Gastrocnemius medialis (tissue), 4 donors: ENCODE results near the gene RPRD2. TPM values are rescaled to one million over a fixed set of nuclear protein-coding genes. Genes with fewer than 3 reads are reported as not detected.

Experiments
- ATAC-seq, 2 donors: fragments of 150-250 bp; one replicate each; pipeline ENCODE4 v1.9.1; 2016
- DNase-seq, 2 donors: peaks; one replicate each; pipeline ENCODE4 v3.0.0-alpha.2; 2019
- H3K27ac ChIP-seq, 4 donors: fragments of 200-600 bp; sonication (generic); 1 replicate in 1 of 4; 2 replicates in 3 of 4; pipeline ENCODE4 v1.5.1; 2016 to 2018; ENCODE audit warnings: mild to moderate bottlenecking in 2 of 4, moderate library complexity in 1 of 4
- H3K27me3 ChIP-seq, 3 donors: fragments of 200-600 bp; sonication (generic) in 2 of 3; 1 replicate in 1 of 3; 2 replicates in 2 of 3; pipeline versions ENCODE4 v1.5.1 to v1.6.0; 2016 to 2019; ENCODE audit warnings: mild to moderate bottlenecking in 1 of 3, moderate library complexity in 1 of 3
- H3K36me3 ChIP-seq, 2 donors: fragments of 200-600 bp; sonication (generic) in 1 of 2; one replicate each; pipeline ENCODE4 v1.5.1; 2017 to 2018
- H3K4me1 ChIP-seq, 2 donors: fragments of 200-600 bp; sonication (generic) in 1 of 2; one replicate each; pipeline ENCODE4 v1.5.1; 2016 to 2017; ENCODE audit warnings: mild to moderate bottlenecking in 2 of 2
- H3K4me3 ChIP-seq, 4 donors: fragments of 200-600 bp; sonication (generic) in 3 of 4; 1 replicate in 1 of 4; 2 replicates in 3 of 4; pipeline ENCODE4 v1.5.1; 2016 to 2019; ENCODE audit warnings: mild to moderate bottlenecking in 2 of 4
- H3K9me3 ChIP-seq, 3 donors: fragments of 200-600 bp; sonication (generic) in 2 of 3; 1 replicate in 1 of 3; 2 replicates in 2 of 3; pipeline ENCODE4 v1.5.1; 2016 to 2019
- POLR2A ChIP-seq, 2 donors: fragments of 450-650 bp; IDR thresholded peaks; one replicate each; pipeline ENCODE4 v1.6.1; 2017; ENCODE audit warnings: antibody characterized with exemption in 2 of 2, mild to moderate bottlenecking in 2 of 2, moderate library complexity in 2 of 2
- in situ Hi-C, 4 donors: fragments of 200-750 bp; cut with MboI; loops; one replicate each; pipeline versions ENCODE4 v1.15.0 to v1.8.0; 2017; ENCODE audit warnings: low sequenced_read_pairs in 4 of 4
- intact Hi-C: fragments of 100-400 bp; cut with DNase I; formaldehyde crosslinking; loops from one replicate; pipeline ENCODE4 v1.15.1; 2023; ENCODE audit warnings: low total_unique reads
- total RNA-seq, 4 donors: library from RNA; depleted of rRNA; stranded (reverse); fragments of >200 nt; gene quantifications; one replicate each; pipeline versions ENCODE4 v1.1.0 to v1.2.3, GENCODE V29; 2016
- TF ChIP-seq, protein P1 (sequence below), 5 experiments: fragments of 450-650 bp in 3 of 5; fragments of 200-600 bp in 2 of 5; sonication (generic) in 2 of 5; IDR thresholded peaks in 4 of 5; conservative IDR thresholded peaks in 1 of 5; 1 replicate in 4 of 5; 2 replicates in 1 of 5; pipeline ENCODE4 v1.5.1; 2016 to 2019; ENCODE audit warnings: antibody characterized with exemption in 5 of 5, mild to moderate bottlenecking in 3 of 5, moderate library complexity in 3 of 5

RPRD2 gene
- total RNA-seq, 4 donors from 2014 or later, result 18.0 to 28.0 (median 23.1) TPM

GRCh38 chr1:150408800-150409199 lies 44.9 kb downstream of the RPRD2 start:
- Histone ChIP-seq H3K9me3 (no peaks in the 10 kb centered on the region), H3K4me1 (peaks cover 0 to 14% of the 10 kb centered on the region in 2 donors), H3K36me3 (no peaks in the 10 kb centered on the region), H3K4me3 (no peak overlapping the region), H3K27ac (no peak overlapping the region), H3K27me3 (no peaks in the 10 kb centered on the region)
- in situ Hi-C loops, result no loop called here
- ATAC-seq, result no peak
- TF ChIP-seq POLR2A (IDR thresholded peaks at IDR 0.05), result no peak
- TF ChIP-seq, protein P1, sequence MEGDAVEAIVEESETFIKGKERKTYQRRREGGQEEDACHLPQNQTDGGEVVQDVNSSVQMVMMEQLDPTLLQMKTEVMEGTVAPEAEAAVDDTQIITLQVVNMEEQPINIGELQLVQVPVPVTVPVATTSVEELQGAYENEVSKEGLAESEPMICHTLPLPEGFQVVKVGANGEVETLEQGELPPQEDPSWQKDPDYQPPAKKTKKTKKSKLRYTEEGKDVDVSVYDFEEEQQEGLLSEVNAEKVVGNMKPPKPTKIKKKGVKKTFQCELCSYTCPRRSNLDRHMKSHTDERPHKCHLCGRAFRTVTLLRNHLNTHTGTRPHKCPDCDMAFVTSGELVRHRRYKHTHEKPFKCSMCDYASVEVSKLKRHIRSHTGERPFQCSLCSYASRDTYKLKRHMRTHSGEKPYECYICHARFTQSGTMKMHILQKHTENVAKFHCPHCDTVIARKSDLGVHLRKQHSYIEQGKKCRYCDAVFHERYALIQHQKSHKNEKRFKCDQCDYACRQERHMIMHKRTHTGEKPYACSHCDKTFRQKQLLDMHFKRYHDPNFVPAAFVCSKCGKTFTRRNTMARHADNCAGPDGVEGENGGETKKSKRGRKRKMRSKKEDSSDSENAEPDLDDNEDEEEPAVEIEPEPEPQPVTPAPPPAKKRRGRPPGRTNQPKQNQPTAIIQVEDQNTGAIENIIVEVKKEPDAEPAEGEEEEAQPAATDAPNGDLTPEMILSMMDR (IDR thresholded peaks at IDR 0.05 in 4 of 5, conservative IDR thresholded peaks at IDR 0.05 in 1 of 5), result no peak
- intact Hi-C loops, result no loop called here
- DNase-seq, result no peak

GRCh38 chr1:150409504-150410362 lies 45.8 kb downstream of the RPRD2 start:
- intact Hi-C loops, result no loop called here
- Histone ChIP-seq H3K9me3 (no peaks in the 10 kb centered on the region), H3K27me3 (no peaks in the 10 kb centered on the region), H3K4me1 (peaks cover 2 to 22% of the 10 kb centered on the region in 2 donors), H3K36me3 (no peaks in the 10 kb centered on the region), H3K4me3 (no peak overlapping the region), H3K27ac (no peak overlapping the region)
- TF ChIP-seq, protein P1 (IDR thresholded peaks at IDR 0.05 in 4 of 5, conservative IDR thresholded peaks at IDR 0.05 in 1 of 5), result no peak
- no peak for TF ChIP-seq POLR2A (IDR thresholded peaks at IDR 0.05)
- in situ Hi-C loops, result no loop called here
- DNase-seq, result no peak
- no peak for ATAC-seq

DNA sequence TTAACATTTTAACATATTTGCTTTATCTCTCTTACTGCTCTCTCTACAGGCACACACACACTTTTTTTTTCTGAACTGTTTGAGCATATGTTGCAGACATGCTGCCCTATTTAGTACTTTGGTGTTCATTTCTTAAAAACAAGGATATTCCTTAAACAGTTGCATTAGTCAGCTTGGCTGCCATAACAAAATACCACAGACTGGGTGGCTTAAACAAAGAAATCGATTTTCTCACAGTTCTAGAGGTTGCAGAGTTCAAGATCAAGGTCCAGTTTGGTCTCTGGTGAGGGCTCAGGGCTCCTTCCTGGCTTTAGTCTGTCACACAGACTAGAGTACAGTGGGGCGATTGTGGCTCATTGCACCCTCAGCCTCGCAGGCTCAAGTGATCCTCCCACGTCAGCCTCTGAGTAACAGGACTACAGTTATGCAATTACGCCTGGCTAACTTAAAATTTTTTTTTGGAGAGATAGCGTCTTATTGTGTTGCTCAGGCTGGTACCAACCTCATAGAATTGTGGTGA lies 46.7 kb downstream of the RPRD2 start:
- intact Hi-C loops, result no loop called here
- no peaks in the 10 kb centered on the region for H3K27me3 ChIP-seq
- TF ChIP-seq, protein P1 (IDR thresholded peaks at IDR 0.05 in 4 of 5, conservative IDR thresholded peaks at IDR 0.05 in 1 of 5), result no peak
- no peak for TF ChIP-seq POLR2A (IDR thresholded peaks at IDR 0.05)
- no peak overlapping the region for H3K4me3 ChIP-seq
- H3K36me3 ChIP-seq, result no peaks in the 10 kb centered on the region
- no peak for ATAC-seq
- in situ Hi-C loops, result no loop called here
- peaks cover 6 to 16% of the 10 kb centered on the region in 2 donors for H3K4me1 ChIP-seq
- no peak for DNase-seq
- no peaks in the 10 kb centered on the region for H3K9me3 ChIP-seq
- no peak overlapping the region for H3K27ac ChIP-seq

- no peaks in the 10 kb centered on the region for H3K27me3 ChIP-seq
- TF ChIP-seq, protein P1 (IDR thresholded peaks at IDR 0.05 in 4 of 5, conservative IDR thresholded peaks at IDR 0.05 in 1 of 5), result no peak
- no peak for TF ChIP-seq POLR2A (IDR thresholded peaks at IDR 0.05)
- H3K27ac ChIP-seq, result no peak overlapping the region
- H3K4me1 ChIP-seq, result peaks cover 6 to 9% of the 10 kb centered on the region in 2 donors
- ATAC-seq, result no peak
- H3K9me3 ChIP-seq, result no peaks in the 10 kb centered on the region
- no peak for DNase-seq
- in situ Hi-C loops (no loop called here), intact Hi-C loops (no loop called here)
- no peak overlapping the region for H3K4me3 ChIP-seq
- H3K36me3 ChIP-seq, result peaks cover 0 to 3% of the 10 kb centered on the region in 2 donors
Measured at GRCh38 chr1:150414592-150414991, 50.6 kb downstream of the RPRD2 start.
